H1 (cell line): ENCODE measurements around the gene ZNF473. TPM values are rescaled to one million over a fixed set of nuclear protein-coding genes. Genes with fewer than 3 reads are reported as not detected.

Experiments used
- CTCF ChIA-PET: fragments of 300-600 bp; sonication (Branson Sonifier 250); formaldehyde crosslinking; loops from one replicate; lab custom pipeline; 2021; ENCODE audit not compliant: partially characterized antibody; lab: Charles Lee
- POLR2A ChIA-PET: fragments of 300-600 bp; sonication (Branson Sonifier 250); formaldehyde crosslinking; loops from one replicate; lab custom pipeline; 2021; ENCODE audit warnings: inconsistent platforms; ENCODE audit not compliant: partially characterized antibody; lab: Charles Lee
- DNase-seq, 2 experiments: peaks; one replicate each; pipeline versions ENCODE4 v3.0.0 to v3.0.0-alpha.2; 2010 to 2022; ENCODE audit warnings: low spot score in 2 of 2, low read depth in 1 of 2, mixed read lengths in 1 of 2
- FAIRE-seq: peaks from 2 replicates; lab custom pipeline; 2011; peaks lifted over from hg19 to GRCh38; lab: Jason Lieb, UNC
- H2AFZ ChIP-seq: 2 replicates; pipeline ENCODE4 v1.8.1; 2012; ENCODE audit warnings: low read length, inconsistent platforms
- H2AK5ac ChIP-seq: 2 replicates; pipeline ENCODE4 v1.6.1; 2013; ENCODE audit warnings: low read depth, low read length
- H2BK120ac ChIP-seq: replicated peaks from 2 replicates; pipeline ENCODE3; 2013; ENCODE audit warnings: low read depth, low read length, inconsistent platforms
- H2BK12ac ChIP-seq: 2 replicates; pipeline ENCODE4 v1.6.1; 2013; ENCODE audit warnings: low read depth, low read length
- H2BK15ac ChIP-seq: 2 replicates; pipeline ENCODE4 v1.6.1; 2013; ENCODE audit warnings: low read length
- H2BK20ac ChIP-seq: 2 replicates; pipeline ENCODE4 v1.6.1; 2013; ENCODE audit warnings: low read length
- H2BK5ac ChIP-seq: 2 replicates; pipeline ENCODE4 v1.6.1; 2013; ENCODE audit warnings: low read depth, low read length
- H3K14ac ChIP-seq: 2 replicates; pipeline ENCODE4 v1.6.1; 2013; ENCODE audit warnings: inconsistent platforms; ENCODE audit not compliant: insufficient read length
- H3K18ac ChIP-seq: 2 replicates; pipeline ENCODE4 v1.6.1; 2013; ENCODE audit warnings: low read length; ENCODE audit errors: extremely low read depth
- H3K23ac ChIP-seq: 2 replicates; pipeline ENCODE4 v1.6.1; 2013; ENCODE audit warnings: inconsistent platforms; ENCODE audit not compliant: insufficient read length
- H3K23me2 ChIP-seq: 2 replicates; pipeline ENCODE4 v1.6.1; 2013; ENCODE audit warnings: low read depth, low read length
- H3K27ac ChIP-seq: 2 replicates; pipeline ENCODE4 v1.6.1; 2011; ENCODE audit warnings: low read depth, low read length, inconsistent platforms
- H3K27me3 ChIP-seq, 4 experiments: replicated peaks in 1 of 4; 1 replicate in 1 of 4; 2 replicates in 3 of 4; pipeline versions ENCODE4 v1.6.1 to v1.8.1; 2011 to 2013; ENCODE audit warnings: low read length in 3 of 4, mild to moderate bottlenecking in 3 of 4, inconsistent platforms in 2 of 4, mixed read lengths in 2 of 4, moderate library complexity in 1 of 4; ENCODE audit not compliant: control insufficient read depth in 3 of 4, insufficient read depth in 3 of 4; ENCODE audit errors: extremely low read depth in 1 of 4
- H3K36me3 ChIP-seq, 4 experiments: 2 replicates each; pipeline versions ENCODE4 v1.6.1 to v1.8.1; 2011 to 2013; ENCODE audit warnings: mild to moderate bottlenecking in 4 of 4, low read length in 3 of 4, moderate library complexity in 2 of 4, control low read depth in 1 of 4, inconsistent platforms in 1 of 4; ENCODE audit not compliant: insufficient read depth in 4 of 4, control insufficient read depth in 2 of 4
- H3K4ac ChIP-seq: replicated peaks from 2 replicates; pipeline ENCODE3; 2013; ENCODE audit warnings: low read length, low read depth, mixed read lengths, inconsistent platforms; ENCODE audit not compliant: insufficient read length
- H3K4me1 ChIP-seq, 4 experiments: replicated peaks in 1 of 4; 1 replicate in 1 of 4; 2 replicates in 3 of 4; pipeline versions ENCODE4 v1.6.1 to v1.8.1; 2011 to 2013; ENCODE audit warnings: low read length in 3 of 4, inconsistent platforms in 2 of 4, mixed read lengths in 1 of 4; ENCODE audit not compliant: insufficient read depth in 4 of 4, control insufficient read depth in 3 of 4
- H3K4me2 ChIP-seq, 2 experiments: 2 replicates each; pipeline versions ENCODE4 v1.6.1 to v1.8.1; 2011 to 2013; ENCODE audit warnings: low read depth in 2 of 2, low read length in 2 of 2, control low read depth in 1 of 2, inconsistent platforms in 1 of 2, mild to moderate bottlenecking in 1 of 2; ENCODE audit not compliant: insufficient read depth in 1 of 2
- H3K4me3 ChIP-seq, 4 experiments: fragments of 200-600, 300-600 bp in 1 of 4; sonication (generic), shearing (Covaris generic), sonication (Bioruptor Twin) in 1 of 4; 2 replicates each; pipeline versions ENCODE4 v1.5.1 to v1.8.1; 2011 to 2016; ENCODE audit warnings: low read length in 4 of 4, low read depth in 3 of 4, control low read depth in 2 of 4, inconsistent platforms in 2 of 4, mild to moderate bottlenecking in 2 of 4, mixed read lengths in 1 of 4, moderate library complexity in 1 of 4; ENCODE audit not compliant: insufficient read depth in 2 of 4; ENCODE audit errors: extremely low read depth in 1 of 4
- H3K56ac ChIP-seq: replicated peaks from 2 replicates; pipeline ENCODE3; 2013; ENCODE audit warnings: low read depth, mild to moderate bottlenecking, mixed read lengths, low read length, inconsistent platforms; ENCODE audit not compliant: insufficient read length
- H3K79me1 ChIP-seq: 2 replicates; pipeline ENCODE4 v1.6.1; 2013; ENCODE audit warnings: low read depth, low read length, control low read depth
- H3K79me2 ChIP-seq, 2 experiments: 2 replicates each; pipeline versions ENCODE4 v1.6.1 to v1.8.1; 2012 to 2013; ENCODE audit warnings: low read length in 2 of 2, mild to moderate bottlenecking in 2 of 2, inconsistent platforms in 1 of 2; ENCODE audit not compliant: insufficient read depth in 2 of 2, control insufficient read depth in 1 of 2
- H3K9ac ChIP-seq, 4 experiments: replicated peaks in 1 of 4; 1 replicate in 1 of 4; 2 replicates in 3 of 4; pipeline versions ENCODE4 v1.6.1 to v1.8.1; 2011 to 2013; ENCODE audit warnings: low read depth in 3 of 4, low read length in 3 of 4, control low read depth in 2 of 4, mild to moderate bottlenecking in 2 of 4, moderate library complexity in 2 of 4, inconsistent platforms in 1 of 4; ENCODE audit errors: extremely low read depth in 1 of 4
- H3K9me3 ChIP-seq, 2 experiments: 2 replicates each; pipeline versions ENCODE4 v1.6.1 to v1.8.1; 2012 to 2013; ENCODE audit warnings: mild to moderate bottlenecking in 2 of 2, moderate library complexity in 2 of 2, control low read depth in 1 of 2, inconsistent platforms in 1 of 2, low read depth in 1 of 2, low read length in 1 of 2, mixed read lengths in 1 of 2; ENCODE audit not compliant: insufficient read depth in 2 of 2
- H4K20me1 ChIP-seq, 2 experiments: replicated peaks in 1 of 2; 2 replicates each; pipeline versions ENCODE3 to v1.8.1; 2011 to 2013; ENCODE audit warnings: inconsistent platforms in 2 of 2, low read length in 2 of 2, mild to moderate bottlenecking in 1 of 2; ENCODE audit not compliant: insufficient read depth in 2 of 2, control insufficient read depth in 1 of 2
- H4K5ac ChIP-seq: 2 replicates; pipeline ENCODE4 v1.6.1; 2013; ENCODE audit warnings: low read length, low read depth, mixed read lengths, inconsistent platforms; ENCODE audit not compliant: insufficient read length
- H4K8ac ChIP-seq: 2 replicates; pipeline ENCODE4 v1.8.0; 2013; ENCODE audit warnings: mild to moderate bottlenecking, moderate library complexity, low read length, inconsistent platforms; ENCODE audit not compliant: insufficient read depth; ENCODE audit errors: extremely low read depth
- H4K91ac ChIP-seq: replicated peaks from 2 replicates; pipeline ENCODE3; 2013; ENCODE audit warnings: low read length, mixed read lengths, inconsistent platforms; ENCODE audit not compliant: insufficient read length
- ATF3 ChIP-seq: IDR thresholded peaks from 2 replicates; pipeline ENCODE4 v1.6.1; 2011; ENCODE audit warnings: low read depth, mild to moderate bottlenecking, low read length; ENCODE audit not compliant: insufficient read depth
- CHD1 ChIP-seq: IDR thresholded peaks from 2 replicates; pipeline ENCODE4 v1.6.1; 2012; ENCODE audit warnings: low read depth, low read length, improper control_type of control experiment
- CREB1 ChIP-seq: IDR thresholded peaks from 2 replicates; pipeline ENCODE4 v1.6.1; 2012; ENCODE audit warnings: inconsistent platforms
- KDM1A ChIP-seq: fragments of 200-600, 300-600 bp; sonication (generic); IDR thresholded peaks from 2 replicates; pipeline ENCODE4 v1.7.1; 2016; ENCODE audit warnings: mild to moderate bottlenecking, low read length, borderline replicate concordance
- MAFK ChIP-seq: IDR thresholded peaks from 2 replicates; pipeline ENCODE4 v1.6.1; 2012; ENCODE audit warnings: low read depth, mild to moderate bottlenecking, improper control_type of control experiment, low read length
- NRF1 ChIP-seq: IDR thresholded peaks from 2 replicates; pipeline ENCODE4 v1.6.1; 2011; ENCODE audit warnings: mild to moderate bottlenecking, low read depth, low read length, improper control_type of control experiment
- POLR2A ChIP-seq, 2 experiments: IDR thresholded peaks; 1 replicate in 1 of 2; 2 replicates in 1 of 2; pipeline ENCODE4 v1.6.1; 2011; ENCODE audit warnings: low read depth in 2 of 2, low read length in 2 of 2, mild to moderate bottlenecking in 2 of 2; ENCODE audit errors: control extremely low read depth in 1 of 2
- RFX5 ChIP-seq: IDR thresholded peaks from 2 replicates; pipeline ENCODE4 v1.6.1; 2011; ENCODE audit warnings: low read depth, low read length, improper control_type of control experiment, borderline replicate concordance
- RNF2 ChIP-seq: fragments of 200-900, 300-1000 bp; sonication (generic); IDR thresholded peaks from 2 replicates; pipeline ENCODE4 v1.7.1; 2016; ENCODE audit warnings: borderline replicate concordance, low read depth, mild to moderate bottlenecking, antibody characterized with exemption, low read length; ENCODE audit not compliant: poor library complexity, severe bottlenecking; ENCODE audit errors: missing control alignments
- SUZ12 ChIP-seq: fragments of 200-600 bp; sonication (generic); IDR thresholded peaks from 2 replicates; pipeline ENCODE4 v1.6.1; 2012; ENCODE audit warnings: mild to moderate bottlenecking, inconsistent platforms, low read length, moderate library complexity, mixed read lengths
- WGBS, 2 experiments: shearing (Covaris generic) in 1 of 2; methylation state at CpG; one replicate each; pipeline versions ENCODE4 v1.1.6 to v1.1.7; 2013 to 2015; ENCODE audit warnings: low lambda C conversion rate in 2 of 2, mixed read lengths in 2 of 2, inconsistent platforms in 1 of 2, low coverage in 1 of 2, missing lambda C conversion rate in 1 of 2; ENCODE audit not compliant: insufficient replicate concordance in 2 of 2, insufficient coverage in 1 of 2, insufficient read length in 1 of 2; ENCODE audit errors: extremely low coverage in 1 of 2, missing lambda C conversion rate in 1 of 2; 5-methylcytosine and 5-hydroxymethylcytosine counted together
- polyA plus RNA-seq, 7 experiments: library from polyadenylated mRNA; depleted of rRNA in 3 of 7; stranded (reverse) in 5 of 7; unstranded in 2 of 7; fragments of >200 nt in 5 of 7; fragments of 200-250 nt in 2 of 7; gene quantifications; 1 replicate in 5 of 7; 2 replicates in 1 of 7; 4 replicates in 1 of 7; pipeline versions ENCODE4 v1.2.1 to v1.2.3, GENCODE V29; 2011 to 2013; ENCODE audit warnings: missing spikeins in 2 of 7, mixed read lengths in 2 of 7
- total RNA-seq: library from RNA; stranded (reverse); fragmentation: NEBNext Ultra II Directional; extraction: Animal tissue kit (Norgen Biotek cat#: 25700); gene quantifications from 2 replicates; pipeline ENCODE4 v1.2.1, GENCODE V29; 2021

ZNF473 gene
- total and polyA plus RNA-seq, 2 of the 8 experiments (the other 6 are each of a cell fraction or from before 2014, with no cell fraction given): 5.2 to 11.7 TPM

- Histone ChIP-seq H3K23me2 (peaks cover 7% of the 10 kb centered on the region; the same call in 1 of the 2 replicates), H3K27me3 (no peaks in the 10 kb centered on the region), H4K5ac (no peak overlapping the region), H3K56ac (no peak overlapping the region), H2BK120ac (no peak overlapping the region), H2BK20ac (no peak overlapping the region), H2AK5ac (no peak overlapping the region), H3K36me3 (peaks cover 0 to 2% (median 0%) of the 10 kb centered on the region in 4 experiments; a peak in 2 of 8 replicates), H3K4me1 (peaks cover 0 to 6% (median 0%) of the 10 kb centered on the region in 4 experiments; a peak in 3 of 7 replicates), H4K8ac (no peak overlapping the region), H3K4me3 (no peak overlapping the region), H3K27ac (no peak overlapping the region), H3K18ac (no peak overlapping the region), H2BK12ac (no peak overlapping the region), H3K9me3 (no peaks in the 10 kb centered on the region), H3K9ac (no peak overlapping the region), H3K14ac (no peak overlapping the region), H3K4ac (no peak overlapping the region), H3K79me1 (no peaks in the 10 kb centered on the region; the same call in 1 of the 2 replicates), H2BK15ac (no peak overlapping the region), H3K79me2 (peaks cover 3 to 20% of the 10 kb centered on the region in 2 experiments; a peak in 3 of 4 replicates), H2AFZ (no peak overlapping the region), H4K20me1 (peaks cover 0 to 2% of the 10 kb centered on the region in 2 experiments), H3K4me2 (no peak overlapping the region), H4K91ac (no peak overlapping the region), H2BK5ac (no peak overlapping the region), H3K23ac (no peak overlapping the region)
- no peak for DNase-seq
- FAIRE-seq: no peak
- ChIA-PET POLR2A (no interaction called here), CTCF (interaction anchor here (0.5 to 1.1 kb wide), 3 partner anchors 17 to 113 kb away, joined by 3 to 5 read pairs (median 3); no protein-coding TSS in a partner anchor)
- WGBS, 2 experiments: 88% methylated on average over 7 of the region's 7 CpGs; no CpG with 5 or more reads in 1 of the 2 experiments
- TF ChIP-seq RNF2 (no peak), NRF1 (no peak), POLR2A (IDR thresholded peaks at IDR 0.05; ENCODE audit: control extremely low read depth in 1 of 2, low read depth in 2 of 2, low read length in 2 of 2) (no peak), SUZ12 (no peak), CHD1 (no peak), CREB1 (no peak), KDM1A (no peak), MAFK (no peak), ATF3 (no peak), RFX5 (no peak)
Measured at GRCh38 chr19:50022823-50023222, 3.0 kb upstream of the ZNF473 start.
